A673 (cell line): ENCODE data around the gene SH3TC1.

ENCODE experiments used
- EZH2 ChIP-seq: fragments of 200-600 bp; sonication (generic); IDR thresholded peaks from 2 replicates; pipeline ENCODE4 v1.6.1; 2017; ENCODE audit warnings: borderline replicate concordance, low read depth, mild to moderate bottlenecking, mixed read lengths, antibody characterized with exemption, low read length; ENCODE audit not compliant: poor library complexity, severe bottlenecking
- TF ChIP-seq, protein P1 (sequence below): fragments of 300-800, 200-600 bp; sonication (generic); conservative IDR thresholded peaks from 2 replicates; pipeline ENCODE4 v1.5.1; 2017; ENCODE audit warnings: low read depth, mild to moderate bottlenecking, antibody characterized with exemption, low read length, moderate library complexity, mixed read lengths

DNA sequence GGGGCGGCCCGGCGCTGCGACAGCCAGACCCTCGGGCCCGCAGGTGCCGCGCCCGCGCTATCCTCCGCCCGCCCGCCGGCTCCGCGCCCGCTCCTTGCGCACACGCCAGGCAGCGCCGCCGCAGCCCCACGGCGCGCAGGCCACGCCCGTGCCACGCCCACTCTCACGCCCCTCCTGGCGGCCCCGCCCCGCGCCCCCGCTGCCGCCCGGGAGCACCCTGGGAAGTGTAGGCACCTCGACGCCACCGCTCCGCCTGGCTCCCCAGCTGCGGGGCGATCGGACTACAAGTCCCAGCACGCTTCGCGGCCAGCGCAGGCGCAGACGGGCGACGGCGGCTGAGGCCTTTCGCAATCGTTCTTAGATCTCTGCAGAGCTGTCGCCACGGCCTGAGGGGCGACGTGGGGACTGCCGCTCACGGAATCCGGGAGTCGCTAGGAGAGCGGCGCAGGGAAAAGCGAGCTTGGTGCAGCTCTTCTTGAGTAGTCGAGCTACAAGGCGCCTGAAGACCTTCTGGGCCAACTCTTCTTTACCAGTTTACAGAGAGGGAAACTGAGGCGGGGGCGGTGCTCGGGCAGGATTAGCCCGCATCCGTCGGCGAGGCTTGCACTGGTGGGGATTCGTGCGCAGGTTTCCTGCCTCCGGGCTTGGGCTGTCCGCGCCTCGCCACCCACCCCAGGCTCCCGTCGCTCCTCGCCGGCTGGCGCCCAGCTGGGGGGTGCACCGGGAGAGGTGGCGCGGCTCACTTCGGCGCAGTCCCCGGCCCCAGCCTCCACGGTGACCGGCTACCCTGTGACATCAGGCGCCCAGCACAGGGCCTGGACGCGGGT lies 40.2 kb upstream of the SH3TC1 start, which contains the start of gene ABLIM2:
- TF ChIP-seq, protein P1, sequence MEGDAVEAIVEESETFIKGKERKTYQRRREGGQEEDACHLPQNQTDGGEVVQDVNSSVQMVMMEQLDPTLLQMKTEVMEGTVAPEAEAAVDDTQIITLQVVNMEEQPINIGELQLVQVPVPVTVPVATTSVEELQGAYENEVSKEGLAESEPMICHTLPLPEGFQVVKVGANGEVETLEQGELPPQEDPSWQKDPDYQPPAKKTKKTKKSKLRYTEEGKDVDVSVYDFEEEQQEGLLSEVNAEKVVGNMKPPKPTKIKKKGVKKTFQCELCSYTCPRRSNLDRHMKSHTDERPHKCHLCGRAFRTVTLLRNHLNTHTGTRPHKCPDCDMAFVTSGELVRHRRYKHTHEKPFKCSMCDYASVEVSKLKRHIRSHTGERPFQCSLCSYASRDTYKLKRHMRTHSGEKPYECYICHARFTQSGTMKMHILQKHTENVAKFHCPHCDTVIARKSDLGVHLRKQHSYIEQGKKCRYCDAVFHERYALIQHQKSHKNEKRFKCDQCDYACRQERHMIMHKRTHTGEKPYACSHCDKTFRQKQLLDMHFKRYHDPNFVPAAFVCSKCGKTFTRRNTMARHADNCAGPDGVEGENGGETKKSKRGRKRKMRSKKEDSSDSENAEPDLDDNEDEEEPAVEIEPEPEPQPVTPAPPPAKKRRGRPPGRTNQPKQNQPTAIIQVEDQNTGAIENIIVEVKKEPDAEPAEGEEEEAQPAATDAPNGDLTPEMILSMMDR, result no peak
- TF ChIP-seq EZH2, result no peak
